NCI-H1092 treated with DMSO at 0.1 percent for 48 hours (cell line): ENCODE results near the gene TYMS.

ENCODE experiments used
- DNase-seq: peaks from one replicate; lab custom pipeline; 2025; lab: John Stamatoyannopoulos, UW

Gene TYMS

DNA sequence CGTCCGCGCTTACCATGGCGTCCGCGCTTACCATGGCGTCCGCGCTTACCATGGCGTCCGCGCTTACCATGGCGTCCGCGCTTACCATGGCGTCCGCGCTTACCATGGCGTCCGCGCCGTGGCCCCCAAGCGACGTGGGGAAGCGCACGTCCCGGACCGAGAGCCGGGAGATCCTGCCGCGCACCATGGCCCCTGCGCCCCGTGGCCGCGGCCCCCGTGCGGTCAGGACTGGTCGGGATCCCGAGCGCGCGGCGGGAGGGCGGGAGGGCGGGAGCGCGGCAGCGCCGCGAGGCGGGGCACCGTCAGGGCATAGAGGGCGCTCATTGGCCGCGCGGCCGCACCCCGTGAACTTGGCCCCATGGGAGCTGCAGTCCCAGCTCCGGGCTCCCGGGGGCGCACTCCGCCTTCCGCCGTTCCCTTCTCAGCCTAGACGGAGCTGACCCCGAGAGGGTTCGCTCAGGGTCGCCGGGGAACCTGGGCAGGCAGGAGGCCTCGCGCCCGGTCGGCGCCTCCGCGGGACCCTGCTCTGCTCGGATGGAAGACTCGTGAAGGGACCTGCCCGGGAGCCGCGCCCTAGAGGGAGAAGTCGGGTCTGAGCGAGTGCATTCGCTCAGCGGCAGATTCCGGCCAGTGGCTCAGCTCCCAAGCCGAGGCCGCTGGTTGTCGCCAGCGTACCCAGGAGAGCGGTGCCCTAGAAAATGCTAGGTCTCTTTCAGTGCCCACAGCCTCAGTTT lies 55.1 kb downstream of the TYMS start, which contains the start of gene ENOSF1:
ENOSF1 (minus strand) TSS at position 230 of the 734 bp plus-strand sequence; CDS start at position 187, 43 bp downstream.
- DNase-seq, result peak; percentile 24

DNA sequence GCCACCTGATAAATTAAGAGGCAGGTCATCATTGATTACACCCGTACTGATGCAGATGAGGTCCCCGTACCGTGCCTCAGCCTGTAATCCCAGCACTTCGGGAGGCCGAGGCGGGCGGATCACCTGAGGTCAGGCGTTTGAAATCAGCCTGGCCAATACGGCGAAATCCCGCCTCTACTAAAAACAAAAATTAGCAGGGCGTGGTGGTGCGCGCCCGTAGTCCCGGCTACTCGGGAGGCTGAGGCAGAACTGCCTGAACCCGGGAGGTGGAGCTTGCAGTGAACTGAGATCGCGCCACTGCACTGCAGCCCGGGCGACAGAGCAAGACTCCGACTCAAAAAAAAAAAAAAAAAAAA lies 55.7 kb downstream of the TYMS start:
- no peak for DNase-seq

DNA sequence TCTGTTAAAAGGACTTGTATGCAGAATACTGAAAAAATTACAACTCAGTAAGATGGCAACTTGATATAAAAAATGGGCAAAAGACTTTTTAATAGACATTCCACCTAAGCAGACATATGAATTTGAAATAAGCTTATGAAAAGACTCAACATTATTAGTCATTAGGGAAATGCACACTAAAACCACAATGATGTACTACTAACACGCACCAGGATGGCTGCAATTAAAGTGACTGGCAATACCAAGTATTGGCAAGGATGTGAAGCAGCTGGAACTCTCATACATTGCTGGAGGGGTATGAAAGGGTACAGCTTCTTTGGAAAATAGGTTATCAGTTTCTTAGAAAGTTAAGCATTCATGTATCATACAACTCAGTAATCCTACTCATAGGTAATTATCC lies 58.2 kb downstream of the TYMS start:
- no peak for DNase-seq

DNA sequence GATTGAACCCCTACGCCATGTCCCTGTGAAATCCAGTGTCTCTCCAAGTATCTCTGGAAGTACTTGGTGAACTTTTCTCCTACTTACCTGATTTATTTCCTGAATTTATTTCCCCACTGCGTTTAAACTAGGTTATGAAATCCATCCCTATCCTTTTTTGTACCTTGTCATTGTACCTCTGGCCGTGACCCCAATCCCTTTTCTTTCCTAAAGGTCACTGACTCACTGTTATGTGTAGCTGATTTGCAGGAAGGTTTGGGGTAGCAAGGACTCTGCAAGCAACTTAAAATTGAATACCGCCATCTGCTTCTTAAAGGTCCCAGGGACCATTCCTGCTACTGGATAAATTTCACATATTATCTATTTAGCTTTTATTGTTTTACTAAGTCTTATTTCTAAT lies 59.5 kb downstream of the TYMS start:
- DNase-seq, result no peak
